ENCODE results near the gene COL5A3.
"Not testable (repeated sequence)": the region's sequence is repeated elsewhere in the genome, so short reads cannot be mapped to it uniquely, and the experiment has no call there.

The COL5A3 gene

DNA sequence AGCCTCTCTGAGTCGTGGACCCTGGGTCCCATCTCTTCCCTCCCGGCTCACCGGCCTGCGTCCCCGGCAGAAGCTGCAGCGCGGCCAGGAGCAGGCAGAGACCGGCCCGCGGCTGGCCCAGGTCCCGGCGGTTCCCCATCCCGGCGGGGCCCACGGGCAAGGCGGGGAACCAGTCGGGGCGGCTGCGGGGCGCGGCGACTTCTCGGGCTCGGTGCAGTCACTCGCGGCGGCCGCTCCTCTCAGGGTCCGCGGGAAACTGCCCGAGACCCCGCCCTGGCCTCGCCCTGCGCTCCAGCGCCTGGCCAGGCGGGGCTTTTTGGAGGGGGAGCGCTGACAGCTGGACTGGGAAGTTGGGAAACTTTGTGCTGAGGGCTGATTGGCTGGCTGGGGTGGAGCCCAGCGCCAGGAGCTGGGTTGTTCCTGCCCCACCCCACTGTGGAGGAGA is at the start of gene COL5A3:
Gene COL5A3, minus strand, starts transcription at position 258 of the 445 bp plus-strand sequence. Its CDS starts 119 bp downstream, at position 139.
- no peak for DNase-seq (ENCODE audit: low read depth)

DNA sequence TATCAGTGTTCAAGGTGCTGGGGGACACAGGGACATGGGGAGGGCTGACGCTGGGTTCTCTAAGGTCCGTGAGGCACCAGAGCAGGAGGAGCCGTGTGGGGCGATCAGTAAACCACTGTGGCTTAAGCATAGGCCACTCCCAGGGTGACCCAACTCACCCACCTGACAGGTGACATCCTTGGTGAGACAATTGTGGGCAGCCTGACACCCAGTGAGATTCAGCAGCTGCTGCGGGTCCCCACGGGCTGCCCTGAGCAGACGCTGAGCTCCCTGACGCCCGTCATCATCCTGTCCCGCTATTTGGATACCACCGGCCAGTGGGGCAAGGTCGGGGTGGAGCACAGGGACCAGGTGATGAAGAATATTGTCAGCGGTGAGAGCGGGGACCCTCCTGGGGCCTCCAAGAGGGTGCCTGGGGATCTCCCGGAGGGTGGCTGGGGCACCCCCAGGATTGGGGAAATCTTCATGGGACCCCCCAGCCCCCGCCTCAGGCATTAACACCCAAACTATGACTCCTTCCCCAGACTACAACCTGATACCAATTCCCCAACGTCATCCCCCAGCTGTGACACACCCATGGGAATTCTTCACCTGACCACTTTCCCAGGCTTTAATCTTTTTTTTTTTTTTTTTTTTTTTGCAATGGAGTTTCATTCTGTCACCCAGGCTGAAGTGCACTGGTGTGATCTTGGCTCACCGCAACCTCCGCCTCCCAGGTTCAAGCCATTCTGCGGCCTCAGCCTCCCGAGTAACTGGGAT is 42.5 kb upstream of the COL5A3 start:
- no peak for DNase-seq (ENCODE audit: low read depth)

DNA sequence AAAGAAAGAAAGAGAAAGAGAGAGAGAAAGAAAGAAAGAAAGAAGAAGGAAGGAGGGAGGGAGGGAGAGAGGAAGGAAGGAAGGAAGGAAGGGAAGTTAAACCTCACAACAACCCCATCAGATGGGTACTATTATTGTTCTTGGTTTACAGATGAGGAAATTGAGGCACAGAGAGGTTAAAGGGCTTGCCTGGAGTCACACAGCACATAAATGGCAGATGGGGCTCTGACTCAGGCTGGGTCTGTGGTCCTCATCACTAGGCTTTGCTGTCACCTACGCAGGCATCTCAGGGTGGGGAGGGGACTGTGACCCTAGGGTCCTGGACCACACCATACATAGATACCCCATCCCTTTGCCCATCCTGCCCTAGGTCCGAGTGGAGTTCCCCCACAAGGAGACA is 39.3 kb upstream of the COL5A3 start:
- no peak for DNase-seq (ENCODE audit: low read depth)

DNA sequence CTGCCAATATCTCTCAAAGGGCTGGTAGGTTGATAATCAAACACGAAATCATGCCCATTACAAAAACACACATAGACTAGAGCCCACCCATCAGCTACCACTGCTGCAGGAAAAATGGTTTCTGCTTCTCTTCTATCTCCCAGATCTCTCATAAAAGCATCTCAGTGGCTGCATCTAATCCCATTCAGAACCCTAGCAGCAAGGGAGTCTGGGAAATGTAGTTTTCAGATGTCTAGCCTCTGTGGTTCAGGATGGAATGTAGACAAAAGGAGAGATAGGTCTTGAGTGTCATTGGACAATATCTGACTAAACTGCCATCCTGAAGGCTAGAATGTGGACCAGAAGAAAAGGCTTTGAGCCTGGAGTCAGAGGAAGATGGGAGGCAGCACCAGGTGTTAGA is 35.1 kb upstream of the COL5A3 start:
- DNase-seq (ENCODE audit: low read depth), result no peak

DNA sequence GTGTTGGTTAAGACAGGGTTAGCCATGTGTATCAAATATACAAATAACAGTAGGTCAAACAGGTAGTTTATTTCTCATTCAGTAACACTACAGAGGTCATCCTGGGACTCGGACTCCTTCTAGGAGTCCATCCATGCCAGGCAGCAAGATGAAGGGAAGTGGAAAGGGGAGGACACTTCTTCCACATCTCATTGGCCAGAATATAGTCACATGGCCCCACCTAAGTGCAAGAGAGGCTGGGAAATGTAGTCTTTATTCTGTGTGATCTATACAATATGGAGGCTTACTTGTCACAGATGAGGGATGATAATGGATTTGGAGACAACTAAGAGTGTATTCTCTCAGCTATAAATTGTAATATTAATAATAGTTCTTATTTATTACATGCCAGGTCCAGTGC is 34.1 kb upstream of the COL5A3 start:
- no peak for DNase-seq (ENCODE audit: low read depth)

DNA sequence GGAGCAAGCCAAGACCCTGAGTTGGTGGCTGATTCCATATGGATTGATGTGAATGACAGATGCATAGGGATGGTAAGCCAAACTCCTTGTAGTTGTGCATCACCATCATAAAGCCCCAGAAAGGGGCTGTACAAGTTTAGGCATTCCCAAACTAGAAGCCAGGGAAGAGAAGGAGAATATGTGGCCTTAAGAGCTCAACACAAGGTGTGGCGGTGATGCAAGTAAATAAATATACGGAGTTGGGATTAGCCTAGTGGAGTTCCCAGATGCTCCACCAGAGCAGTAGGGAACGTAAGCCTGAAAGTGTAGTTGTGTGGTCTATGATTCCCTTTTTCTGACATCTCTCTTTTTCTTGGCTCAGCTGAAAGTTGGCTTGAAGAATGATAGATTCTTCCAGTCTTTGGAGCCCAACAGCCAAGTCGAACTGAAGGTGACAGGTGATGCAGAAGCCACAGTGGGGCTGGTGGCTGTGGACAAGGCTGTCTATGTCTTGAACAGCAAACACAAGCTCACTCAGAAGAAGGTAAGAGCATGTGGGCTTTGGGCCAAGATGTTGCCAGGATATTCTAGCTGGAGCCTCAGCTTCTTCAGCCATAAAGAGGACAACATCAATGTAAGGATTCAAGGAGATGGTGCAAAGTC is 33.1 kb upstream of the COL5A3 start:
- DNase-seq (ENCODE audit: low read depth), result no peak

DNA sequence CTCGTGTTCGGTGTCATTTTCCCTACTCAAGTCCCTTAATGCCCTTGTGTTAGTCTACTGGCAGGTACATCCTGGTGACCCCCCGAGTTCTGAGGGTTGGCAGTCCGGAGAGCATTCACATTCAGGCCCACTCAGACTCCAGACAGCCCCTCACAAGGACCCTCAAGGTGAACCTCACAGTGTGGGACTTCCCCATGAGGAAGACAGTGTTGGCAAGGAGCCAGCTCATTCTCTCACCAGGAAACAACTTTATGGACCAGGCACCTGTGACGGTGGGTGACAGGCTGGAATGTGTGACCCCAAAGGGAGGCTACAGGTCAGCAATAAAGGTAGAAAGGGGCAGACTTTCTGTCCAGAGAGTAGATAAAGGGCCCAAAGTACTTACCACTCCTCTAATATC is 27.5 kb upstream of the COL5A3 start:
- no peak for DNase-seq (ENCODE audit: low read depth)

DNA sequence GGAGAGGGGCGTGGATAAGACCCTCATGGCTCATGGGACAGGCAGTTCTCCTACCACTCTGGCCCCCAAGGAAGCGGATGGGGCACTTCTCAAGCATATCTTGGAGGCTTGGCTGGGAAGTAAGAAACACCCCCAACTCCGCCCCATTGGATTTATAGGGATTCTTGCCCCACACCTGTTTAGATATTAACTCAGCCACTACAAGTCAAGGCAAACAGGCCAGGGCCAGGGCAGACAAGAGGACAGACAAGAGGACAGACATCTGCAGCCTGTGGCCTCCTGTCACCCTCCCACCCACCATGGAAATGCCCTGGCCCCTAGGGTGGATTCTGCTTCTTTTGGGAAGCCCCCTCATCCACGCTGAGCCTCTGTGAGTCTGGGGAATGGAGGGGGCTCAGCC is 27.1 kb upstream of the COL5A3 start:
- DNase-seq (ENCODE audit: low read depth), result no peak

DNA sequence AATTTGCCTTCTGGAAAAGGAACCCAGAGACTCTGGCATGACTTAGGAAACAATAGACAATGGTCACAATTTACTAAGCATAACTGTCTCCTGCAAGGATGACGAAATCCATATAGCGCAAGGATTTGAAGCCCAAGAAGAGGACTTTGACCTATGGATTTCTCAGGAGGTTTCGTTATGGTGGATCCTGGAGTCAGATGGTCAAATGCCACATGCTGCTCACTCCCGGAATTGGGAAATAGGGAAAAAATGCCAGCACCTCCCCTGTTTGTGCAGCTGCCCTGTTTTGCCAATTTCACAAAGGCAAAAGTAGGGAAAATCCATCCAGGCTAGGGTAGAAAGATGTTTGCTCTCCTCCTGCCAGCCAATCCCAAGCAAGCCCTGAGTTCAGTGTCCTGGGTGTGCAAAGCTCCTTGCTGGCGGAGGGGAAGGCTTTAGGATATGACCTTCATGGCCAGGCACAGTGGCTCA is 26.3 kb upstream of the COL5A3 start:
- no peak for DNase-seq (ENCODE audit: low read depth)

DNA sequence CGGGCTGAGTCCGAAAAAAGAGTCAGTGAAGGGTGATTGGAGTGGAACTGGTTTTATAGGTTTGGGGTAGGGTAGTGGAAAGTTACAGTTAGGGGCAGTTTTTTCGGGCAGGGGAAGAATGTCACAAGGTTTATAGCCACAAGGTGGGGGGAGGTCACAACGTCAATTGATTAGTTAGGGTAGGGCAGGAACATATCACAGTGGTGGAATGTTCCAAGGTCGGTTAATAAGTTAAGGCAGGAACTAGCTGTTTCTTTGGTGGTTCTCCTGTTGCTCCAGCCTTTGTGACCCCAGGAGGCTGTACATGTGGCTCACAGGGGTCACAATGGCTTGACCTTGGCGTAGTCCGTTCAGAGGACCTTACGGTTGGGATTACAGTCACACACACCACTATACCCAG is 23.3 kb upstream of the COL5A3 start:
- DNase-seq (ENCODE audit: low read depth), result no peak

DNA sequence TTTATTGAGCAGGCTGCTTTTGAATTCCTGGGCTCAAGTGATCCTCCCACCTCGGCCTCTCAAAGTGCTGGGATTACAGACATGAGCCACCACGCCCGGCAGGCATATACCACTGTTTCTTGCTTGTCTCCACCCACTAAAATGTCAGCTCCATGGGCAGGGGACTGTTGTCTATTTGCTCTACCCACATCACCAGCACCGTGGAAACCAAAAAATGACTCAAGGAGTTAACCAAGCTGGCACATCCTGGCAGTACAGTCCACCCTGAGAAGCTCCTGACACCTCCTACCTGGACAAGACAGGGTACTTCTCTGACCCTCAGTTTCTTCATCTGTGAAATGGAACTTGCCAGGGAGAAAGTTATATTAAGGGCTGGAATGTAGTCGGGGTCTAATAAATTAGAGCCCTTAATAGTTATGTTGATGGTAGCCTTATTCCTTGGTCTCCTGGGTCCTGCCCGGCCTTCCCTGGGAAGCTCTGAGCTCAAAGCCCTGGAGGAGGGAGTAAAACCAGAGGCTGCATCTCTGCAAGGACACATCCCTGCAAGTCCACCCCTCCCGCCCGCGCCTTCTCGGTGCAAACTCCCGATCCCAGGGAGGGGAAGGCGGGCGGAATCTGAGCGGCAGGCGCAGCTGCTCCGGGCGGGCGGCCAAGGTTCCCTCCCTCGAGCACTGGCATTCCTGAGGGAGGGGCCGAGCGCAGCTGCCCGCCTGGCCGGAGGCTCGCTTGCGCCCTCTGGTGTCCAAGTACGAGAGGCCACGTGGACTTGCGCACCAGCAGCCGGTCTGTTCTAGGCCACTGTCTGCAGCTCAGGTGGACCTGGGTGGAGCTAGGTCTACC is 17.1 kb upstream of the COL5A3 start:
- peak; percentile 63 for DNase-seq (ENCODE audit: low read depth)

DNA sequence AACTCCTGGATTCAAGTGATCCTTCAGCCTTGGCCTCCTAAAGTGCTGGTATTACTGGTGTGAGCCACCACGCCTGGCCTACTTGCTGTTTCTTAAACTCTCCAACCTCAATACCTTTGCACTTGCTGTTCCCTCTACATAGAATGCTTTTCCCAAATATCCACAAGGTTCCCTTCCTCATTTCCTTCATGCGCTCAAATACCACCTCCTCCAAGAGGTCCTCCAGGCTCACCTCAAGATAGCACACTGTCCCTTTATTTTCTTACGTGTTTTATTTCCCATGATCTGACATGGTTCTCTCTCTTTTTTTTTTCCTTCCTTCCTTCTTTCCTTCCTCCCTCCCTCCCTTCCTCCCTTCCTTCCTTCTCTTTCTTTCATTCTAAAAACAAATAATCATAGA is 16.4 kb upstream of the COL5A3 start:
- DNase-seq (ENCODE audit: low read depth), result no peak

DNA sequence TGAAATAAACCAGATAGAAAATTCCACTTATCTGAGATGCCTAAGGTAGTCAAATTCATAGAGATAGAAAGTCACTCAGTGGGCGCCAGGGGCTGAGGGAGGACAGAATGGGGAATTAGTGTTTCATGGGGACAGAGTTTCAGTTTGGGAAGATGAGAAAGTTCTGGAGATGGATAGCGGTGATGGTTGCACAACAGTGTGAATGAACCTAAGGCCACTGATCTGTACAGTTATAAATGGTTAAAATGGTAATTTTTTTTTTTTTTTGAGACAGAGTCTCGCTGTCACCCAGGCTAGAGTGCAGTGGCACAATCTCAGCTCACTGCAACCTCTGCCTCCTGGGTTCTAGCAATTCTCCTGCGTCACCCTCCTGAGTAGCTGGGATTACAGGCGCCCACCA is 12.8 kb upstream of the COL5A3 start:
- not testable (repeated sequence) for DNase-seq (ENCODE audit: low read depth)

DNA sequence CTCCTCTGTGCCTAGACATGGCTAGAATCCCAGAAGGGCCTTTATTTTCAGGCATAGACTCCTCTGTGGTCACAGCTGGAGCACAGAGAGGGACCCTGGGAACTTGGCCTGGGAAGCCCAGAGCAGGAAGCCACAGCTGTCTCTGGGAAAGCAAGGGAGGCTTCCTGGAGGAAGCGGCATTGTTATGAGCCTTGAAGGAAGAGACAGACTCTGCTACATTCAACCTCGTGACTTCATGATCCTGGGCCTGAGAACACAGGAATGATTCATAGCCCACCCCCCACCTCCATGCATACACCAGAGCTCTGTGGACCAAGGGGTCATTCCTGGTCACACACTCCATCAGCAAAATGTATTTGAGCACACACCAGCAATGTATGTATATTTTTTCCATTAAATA is 11.6 kb upstream of the COL5A3 start:
- DNase-seq (ENCODE audit: low read depth), result no peak

DNA sequence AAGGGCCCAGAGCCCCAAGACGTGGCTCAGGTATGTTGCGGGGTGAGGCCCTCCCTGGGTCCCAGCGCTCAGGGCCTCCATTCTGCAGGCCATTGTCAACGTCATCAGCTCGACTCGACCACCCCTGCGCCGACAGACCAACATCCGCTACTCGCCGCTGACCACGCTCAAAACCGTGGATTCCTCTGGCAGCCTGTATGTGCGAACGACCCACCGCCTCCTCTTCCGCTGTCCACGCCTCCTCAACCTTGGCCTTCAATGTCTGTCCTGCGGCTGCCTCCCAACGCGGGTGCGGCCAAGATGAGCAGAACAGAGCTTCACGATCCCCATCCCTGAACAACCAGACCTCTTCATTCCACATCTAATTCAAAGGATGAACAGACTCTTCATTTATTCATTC is 11.1 kb upstream of the COL5A3 start:
- DNase-seq (ENCODE audit: low read depth), result no peak

DNA sequence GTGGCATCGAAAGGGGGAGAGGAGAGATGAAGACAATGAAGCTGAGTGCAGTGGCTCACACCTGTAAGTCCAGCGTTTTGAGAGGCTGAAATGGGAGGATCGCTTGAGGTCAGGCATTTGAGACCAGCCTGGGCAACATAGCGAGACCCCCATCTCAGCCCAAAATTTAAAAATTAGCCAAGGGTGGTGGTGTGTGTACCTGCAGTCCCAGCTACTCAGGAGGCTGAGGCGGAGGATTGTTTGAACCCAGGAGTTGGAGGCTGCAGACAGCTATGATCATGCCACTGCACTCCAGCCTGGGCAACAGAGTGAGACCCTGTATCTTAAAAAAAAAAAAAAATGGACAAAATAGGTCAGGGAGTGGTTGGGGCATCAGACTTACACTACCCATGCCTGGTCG is 10.5 kb upstream of the COL5A3 start:
- no peak for DNase-seq (ENCODE audit: low read depth)

DNA sequence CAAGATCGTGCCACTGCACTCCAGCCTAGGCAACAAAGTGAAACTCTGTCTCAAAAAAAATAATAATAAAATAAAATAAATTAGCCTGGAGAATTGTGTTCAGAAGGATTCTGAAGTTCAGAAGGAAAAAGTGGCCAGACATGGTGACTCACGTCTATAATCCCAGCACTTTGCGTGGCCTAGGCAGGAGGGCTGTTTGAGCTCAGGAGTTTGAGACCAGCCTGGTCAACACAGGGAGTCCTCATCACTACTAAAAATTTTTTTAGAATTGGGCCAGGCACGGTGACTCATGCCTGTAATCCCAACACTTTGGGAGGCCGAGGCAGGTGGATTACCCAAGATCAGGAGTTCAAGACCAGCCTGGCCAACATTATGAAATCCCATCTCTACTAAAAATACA is 8.9 kb upstream of the COL5A3 start:
- no peak for DNase-seq (ENCODE audit: low read depth)

DNA sequence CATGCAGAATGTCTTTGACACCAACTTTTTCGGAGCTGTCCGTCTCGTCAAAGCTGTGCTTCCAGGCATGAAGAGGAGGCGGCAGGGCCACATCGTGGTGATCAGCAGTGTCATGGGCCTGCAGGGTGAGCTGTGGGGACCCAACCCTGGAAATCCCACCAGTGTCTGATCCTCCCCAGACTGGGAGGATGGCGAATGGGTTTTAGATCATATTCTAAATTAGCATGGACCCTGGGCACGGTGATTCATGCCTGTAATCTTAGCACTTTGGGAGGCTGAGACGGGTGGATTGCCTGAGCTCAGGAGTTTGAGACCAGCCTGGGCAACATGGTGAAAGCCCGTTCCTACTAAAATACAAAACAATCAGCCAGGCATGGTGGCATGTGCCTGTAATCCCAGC is 8.5 kb upstream of the COL5A3 start:
- DNase-seq (ENCODE audit: low read depth), result no peak

DNA sequence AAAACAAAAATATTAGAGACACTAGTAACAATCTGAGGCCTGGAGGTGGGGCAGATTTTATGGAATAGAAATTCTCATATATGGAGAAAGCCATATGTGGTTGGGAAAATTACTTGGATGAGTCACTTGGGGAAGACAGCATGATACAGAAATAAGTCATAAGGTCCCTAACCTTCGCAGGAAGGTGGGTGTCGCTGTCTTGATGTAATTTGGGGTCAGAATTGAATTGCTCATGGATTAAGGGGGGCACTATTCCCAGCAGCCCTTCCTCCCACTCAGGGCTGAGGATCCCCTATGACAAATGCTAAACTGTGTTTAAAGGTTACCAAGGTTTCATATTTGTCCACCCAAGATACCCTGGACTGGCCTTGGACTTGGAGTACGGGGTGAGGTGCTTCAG is 8.0 kb upstream of the COL5A3 start:
- no peak for DNase-seq (ENCODE audit: low read depth)

DNA sequence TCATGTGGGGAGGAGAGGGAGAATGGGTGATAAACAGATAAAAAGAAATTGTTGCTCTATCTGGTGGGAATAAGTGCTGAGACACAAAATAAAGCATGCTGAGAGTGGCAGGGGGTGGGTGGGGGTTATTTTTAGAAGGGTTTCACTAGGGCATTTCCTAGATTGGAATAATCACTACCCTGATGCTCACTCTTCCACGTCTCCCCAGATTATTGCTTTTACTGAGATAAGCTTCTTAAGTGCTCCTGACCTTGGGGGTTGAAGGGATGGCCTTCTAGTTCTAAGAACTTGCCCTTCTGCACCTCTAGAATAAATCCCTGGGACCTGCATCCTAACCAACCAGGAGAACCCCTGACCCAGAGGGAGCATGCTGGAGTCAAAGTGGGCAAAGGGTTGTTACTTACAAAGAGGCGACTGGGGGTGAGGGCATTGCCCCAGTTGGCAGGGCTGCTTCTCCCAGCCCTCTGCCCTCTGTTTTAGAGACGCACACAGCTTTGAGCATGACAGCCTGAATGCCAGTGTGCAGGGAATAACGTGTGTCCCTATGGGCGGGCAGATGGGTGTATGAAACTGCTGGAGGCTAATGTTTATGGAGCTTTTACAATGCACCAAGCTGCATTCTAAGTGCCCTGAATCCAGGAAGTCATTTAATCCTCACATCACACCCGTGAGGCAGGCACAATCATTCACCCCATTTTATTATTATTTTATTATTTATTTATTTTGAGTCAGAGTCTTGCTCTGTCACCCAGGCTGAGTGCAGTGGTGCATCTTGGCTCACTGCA is 3.7 kb upstream of the COL5A3 start:
- no peak for DNase-seq (ENCODE audit: low read depth)

DNA sequence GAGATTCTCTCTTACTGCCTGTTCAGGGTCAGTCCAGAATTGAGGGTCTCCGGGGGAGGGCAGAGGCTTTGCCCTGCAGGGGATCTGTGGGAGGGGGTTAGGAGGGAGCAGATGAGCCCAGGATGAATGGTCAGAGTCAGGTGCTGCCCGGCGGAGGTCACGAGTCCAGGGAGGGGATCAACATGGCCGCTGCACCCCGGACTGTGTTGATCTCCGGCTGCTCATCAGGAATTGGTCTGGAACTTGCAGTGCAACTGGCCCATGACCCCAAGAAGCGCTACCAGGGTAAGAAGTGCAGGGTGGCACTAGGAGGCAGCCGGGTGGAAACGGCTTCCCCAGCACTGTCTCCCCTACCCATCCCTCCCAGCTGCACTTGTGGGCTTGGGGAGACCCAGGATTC is 3.0 kb upstream of the COL5A3 start, which contains the start of gene RDH8:
Gene RDH8, plus strand, starts transcription at position 168 of the 400 bp plus-strand sequence. Its CDS starts 15 bp downstream, at position 183.
- no peak for DNase-seq (ENCODE audit: low read depth)

DNA sequence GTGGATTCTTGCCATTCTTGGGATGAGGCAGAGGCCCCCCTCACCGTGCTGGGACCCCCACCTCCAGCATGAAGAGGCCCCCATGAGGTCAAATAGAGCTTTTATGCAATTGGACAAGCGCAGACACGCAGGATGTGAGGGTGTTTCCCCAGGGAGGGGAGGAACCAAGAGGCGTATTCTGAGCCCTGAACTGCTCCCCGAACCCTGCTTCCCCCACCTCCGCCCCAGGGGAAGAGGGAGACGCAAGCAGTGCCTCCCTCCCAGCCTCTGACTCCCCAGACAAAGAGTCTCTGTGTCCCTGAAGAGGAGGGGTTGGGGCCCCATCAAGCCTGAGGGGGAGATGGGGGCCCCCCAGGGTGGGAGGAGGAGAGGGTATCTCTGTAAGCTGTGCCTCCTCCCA is 1.7 kb upstream of the COL5A3 start:
- DNase-seq (ENCODE audit: low read depth), result no peak

All from stimulated activated CD8-positive, alpha-beta memory T cell treated with anti-CD3 and anti-CD28 coated beads, Interleukin-7, amount 100 ng/mL, for 24 hours (primary cell).